ENCODE data around the gene TRAF7. TPM values are rescaled to one million over a fixed set of nuclear protein-coding genes. Genes with fewer than 3 reads are reported as not detected.

TRAF7 gene
- total RNA-seq, 1 donor from 2014 or later: 26.0 TPM

GRCh38 chr16:2160915-2161551, 5.5 kb downstream of the TRAF7 start:
- no peak for TF ChIP-seq CTCF (IDR thresholded peaks at IDR 0.05; ENCODE audit: borderline replicate concordance)
- H3K4me3 ChIP-seq: peak overlapping the region; percentile 11
- no peaks in the 10 kb centered on the region for H3K9me3 ChIP-seq (replicated peaks)
- H3K27ac ChIP-seq (replicated peaks): peak overlapping the region; percentile 67
- H3K36me3 ChIP-seq: peaks cover 5% of the 10 kb centered on the region
- intact Hi-C loops (cut with micrococcal nuclease): no loop called here
- H3K27me3 ChIP-seq (ENCODE audit: low read depth): no peaks in the 10 kb centered on the region
- peak; percentile 58 for DNase-seq
- H3K4me1 ChIP-seq: peaks cover 54% of the 10 kb centered on the region

DNA sequence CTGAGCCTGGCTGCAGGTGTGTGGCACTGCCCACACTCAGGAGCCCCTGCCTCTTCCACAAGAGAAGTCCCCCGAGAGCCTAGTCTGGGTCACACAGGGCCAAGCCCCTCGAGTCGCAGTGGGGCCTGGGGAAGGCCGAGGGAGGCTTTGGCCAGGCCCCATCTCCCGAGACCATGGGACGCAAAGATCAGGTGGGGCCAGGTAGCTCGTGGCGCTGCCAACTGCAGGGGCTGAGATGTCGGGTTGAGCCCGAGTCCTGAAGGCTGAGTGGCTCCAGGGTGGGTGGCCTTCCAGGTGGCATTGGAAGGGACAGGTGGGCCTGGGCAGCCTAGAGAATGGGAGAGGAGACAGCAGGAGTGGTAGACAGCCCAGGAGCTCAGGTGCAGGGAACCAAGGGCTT, 6.3 kb downstream of the TRAF7 start:
- Histone ChIP-seq H3K27me3 (ENCODE audit: low read depth) (no peaks in the 10 kb centered on the region), H3K4me3 (no peak overlapping the region), H3K4me1 (peaks cover 45% of the 10 kb centered on the region), H3K36me3 (peaks cover 13% of the 10 kb centered on the region), H3K27ac (replicated peaks) (peak overlapping the region; percentile 67), H3K9me3 (replicated peaks) (no peaks in the 10 kb centered on the region)
- intact Hi-C loops (cut with micrococcal nuclease): no loop called here
- no peak for TF ChIP-seq CTCF (IDR thresholded peaks at IDR 0.05; ENCODE audit: borderline replicate concordance)
- DNase-seq: no peak

DNA sequence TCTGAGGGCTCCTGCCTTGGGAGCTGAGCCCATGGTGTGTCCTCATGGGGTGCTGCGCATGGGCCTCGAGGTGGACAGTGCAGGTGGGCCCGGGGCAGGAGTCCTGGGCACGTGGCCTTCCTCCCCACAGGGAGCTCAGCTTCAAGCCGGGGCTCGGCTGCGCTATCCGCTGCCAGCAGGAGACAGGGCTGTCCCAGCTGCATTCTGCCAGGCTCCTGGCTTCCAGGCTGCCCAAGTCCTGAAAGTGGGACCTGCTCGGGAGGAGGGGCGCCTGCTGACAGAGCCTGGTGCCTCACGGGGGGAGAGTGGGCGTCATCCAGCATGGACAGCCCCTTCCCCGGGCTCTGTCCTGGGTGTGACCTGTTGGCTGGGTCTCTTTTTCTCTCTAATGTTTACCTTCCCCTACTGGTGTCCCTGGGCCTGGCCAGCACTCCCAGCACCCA, 7.1 kb downstream of the TRAF7 start:
- intact Hi-C loops (cut with micrococcal nuclease): no loop called here
- DNase-seq: no peak
- H3K4me1 ChIP-seq: peaks cover 37% of the 10 kb centered on the region
- H3K9me3 ChIP-seq (replicated peaks): no peaks in the 10 kb centered on the region
- TF ChIP-seq CTCF (IDR thresholded peaks at IDR 0.05; ENCODE audit: borderline replicate concordance): no peak
- no peaks in the 10 kb centered on the region for H3K27me3 ChIP-seq (ENCODE audit: low read depth)
- no peak overlapping the region for H3K4me3 ChIP-seq
- H3K36me3 ChIP-seq: peaks cover 20% of the 10 kb centered on the region
- H3K27ac ChIP-seq (replicated peaks): no peak overlapping the region

DNA sequence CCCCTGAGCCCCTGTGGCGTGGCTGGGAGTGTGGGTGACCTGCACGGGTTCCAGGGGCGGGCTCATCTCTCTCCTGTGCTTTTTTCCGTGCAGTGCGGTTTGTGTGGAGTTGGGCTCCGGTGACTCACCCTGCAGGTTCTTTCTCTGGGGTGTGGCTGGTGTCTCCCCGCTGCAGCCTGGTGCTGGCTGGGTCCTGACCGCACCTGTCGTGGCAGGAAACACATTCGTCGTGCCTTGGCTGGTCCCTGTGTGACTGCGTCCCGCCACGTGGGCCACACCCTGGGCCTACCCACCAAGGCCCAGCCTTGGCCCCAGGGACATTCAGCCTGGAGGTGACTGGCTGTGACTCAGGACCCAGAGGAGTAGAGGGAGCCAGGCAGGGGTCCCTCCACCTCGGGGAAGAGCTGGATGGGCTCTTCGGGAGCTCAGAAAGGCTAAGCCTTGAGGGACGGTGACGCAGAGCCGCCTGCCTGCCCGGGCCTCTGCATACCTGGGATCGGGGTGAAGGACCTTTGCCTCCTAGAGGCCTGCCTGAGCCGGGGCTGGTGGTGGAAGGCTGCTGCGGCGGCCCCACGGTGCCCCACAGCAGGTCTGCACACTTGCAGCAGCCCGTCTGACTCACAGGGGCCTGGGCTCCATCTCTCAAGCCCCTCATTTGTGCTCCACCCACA, 7.8 kb downstream of the TRAF7 start:
- Histone ChIP-seq H3K27ac (replicated peaks) (no peak overlapping the region), H3K4me1 (peaks cover 31% of the 10 kb centered on the region)
- intact Hi-C loops (cut with micrococcal nuclease): no loop called here

GRCh38 chr16:2165861-2166260, 10.3 kb downstream of the TRAF7 start:
- Histone ChIP-seq H3K27ac (replicated peaks) (no peak overlapping the region), H3K27me3 (ENCODE audit: low read depth) (no peaks in the 10 kb centered on the region), H3K36me3 (peaks cover 26% of the 10 kb centered on the region), H3K4me1 (peaks cover 7% of the 10 kb centered on the region), H3K9me3 (replicated peaks) (no peaks in the 10 kb centered on the region), H3K4me3 (no peak overlapping the region)
- no peak for DNase-seq
- intact Hi-C loops (cut with micrococcal nuclease): no loop called here
- TF ChIP-seq CTCF (IDR thresholded peaks at IDR 0.05; ENCODE audit: borderline replicate concordance): no peak

More for the DNA sequence above, 7.8 kb downstream of the TRAF7 start:
- no peak for TF ChIP-seq CTCF (IDR thresholded peaks at IDR 0.05; ENCODE audit: borderline replicate concordance)
- DNase-seq: no peak
- H3K9me3 ChIP-seq (replicated peaks): no peaks in the 10 kb centered on the region
- peaks cover 23% of the 10 kb centered on the region for H3K36me3 ChIP-seq
- no peaks in the 10 kb centered on the region for H3K27me3 ChIP-seq (ENCODE audit: low read depth)
- H3K4me3 ChIP-seq: no peak overlapping the region

Data from left ventricle myocardium inferior (tissue), 1 donor.